Smooth muscle cell of the coronary artery (primary cell): ENCODE data around the gene GAA. TPM values are rescaled to one million over a fixed set of nuclear protein-coding genes. Genes with fewer than 3 reads are reported as not detected.

ENCODE experiments used
- total RNA-seq: library from RNA; depleted of rRNA; stranded (reverse); fragments of >200 nt; gene quantifications from 2 replicates; pipeline ENCODE4 v1.2.3, GENCODE V29; 2014; ENCODE audit warnings: low replicate concordance

Gene GAA
- 10.1 and 17.1 TPM in 2 replicates for total RNA-seq

GRCh38 chr17:80101011-80101945 is at the start of gene GAA:
TSS of gene GAA (plus strand) at chr17:80101581. CDS start at chr17:80104587, 3,006 bp downstream.

GRCh38 chr17:80147035-80147822 is 45.8 kb downstream of the GAA start, which contains the start of gene EIF4A3:
TSS of gene EIF4A3 (minus strand) at chr17:80147128. CDS start at chr17:80146961, 167 bp downstream.

Other genes starting within 250 kb of the GAA start
- 30.0 and 48.4 TPM in 2 replicates for gene TBC1D16, start 65.7 kb upstream of the GAA start, total RNA-seq
- 1.8 and 4.2 TPM in 2 replicates for gene CCDC40, start 64.9 kb upstream of the GAA start, total RNA-seq
- 97.9 and 194 TPM in 2 replicates for gene EIF4A3, start 45.5 kb downstream of the GAA start, total RNA-seq
- gene CARD14, start 68.4 kb downstream of the GAA start, total RNA-seq: under 0.01 and 0.12 TPM in 2 replicates
- gene SGSH, start 118.8 kb downstream of the GAA start, total RNA-seq: 10.4 and 16.5 TPM in 2 replicates
- 5.9 TPM in 2 replicates for gene SLC26A11, start 118.8 kb downstream of the GAA start, total RNA-seq
- gene RNF213, start 159.3 kb downstream of the GAA start, total RNA-seq: 64.0 and 251 TPM in 2 replicates